CD4-positive, alpha-beta T cell (primary cell): Measurements from ENCODE around the gene HRH4. TPM values are rescaled to one million over a fixed set of nuclear protein-coding genes. Genes with fewer than 3 reads are reported as not detected.

Experiments
- ATAC-seq: fragments of 200-7000 bp; cut with Tn5 transposase; one replicate; pipeline ENCODE4 v1.10.0; 2022; ENCODE audit warnings: mild to moderate bottlenecking; ENCODE audit not compliant: poor library complexity
- CTCF ChIA-PET: fragments of 350-600 bp; sonication (Branson Sonifier 250); formaldehyde crosslinking; loops from one replicate; lab custom pipeline; 2021; ENCODE audit warnings: antibody characterized with exemption, inconsistent platforms; lab: Charles Lee
- POLR2A ChIA-PET: fragments of 350-600 bp; sonication (Branson Sonifier 250); formaldehyde crosslinking; loops from one replicate; lab custom pipeline; 2021; ENCODE audit warnings: antibody characterized with exemption, inconsistent platforms; lab: Charles Lee
- DNase-seq, 14 experiments: peaks; one replicate each; pipeline ENCODE4 v3.0.0-alpha.2; 2013 to 2020; ENCODE audit warnings: mixed read lengths in 2 of 14
- H3K27ac ChIP-seq, 2 donors: one replicate each; pipeline versions ENCODE4 v1.5.1 to v1.7.0; 2013; ENCODE audit warnings: low read length in 2 of 2, low read depth in 1 of 2, mild to moderate bottlenecking in 1 of 2
- H3K27me3 ChIP-seq, 2 experiments: 1 replicate in 1 of 2; 2 replicates in 1 of 2; pipeline versions ENCODE4 v1.6.1 to v1.7.0; 2013; ENCODE audit warnings: low read length in 2 of 2, control low read depth in 1 of 2, mild to moderate bottlenecking in 1 of 2, moderate library complexity in 1 of 2; ENCODE audit not compliant: insufficient read depth in 2 of 2, control insufficient read depth in 1 of 2
- H3K36me3 ChIP-seq: one replicate; pipeline ENCODE4 v1.6.1; 2013; ENCODE audit warnings: low read length, control low read depth; ENCODE audit not compliant: insufficient read depth
- H3K4me1 ChIP-seq: one replicate; pipeline ENCODE4 v1.6.1; 2013; ENCODE audit warnings: low read length, control low read depth; ENCODE audit not compliant: insufficient read depth
- H3K4me3 ChIP-seq: one replicate; pipeline ENCODE4 v1.5.1; 2013; ENCODE audit warnings: mild to moderate bottlenecking, low read length, moderate library complexity
- H3K9me3 ChIP-seq, 2 experiments: 1 replicate in 1 of 2; 2 replicates in 1 of 2; pipeline versions ENCODE4 v1.6.1 to v1.7.0; 2013; ENCODE audit warnings: low read length in 2 of 2, mild to moderate bottlenecking in 2 of 2, control low read depth in 1 of 2, moderate library complexity in 1 of 2; ENCODE audit not compliant: control insufficient read depth in 1 of 2, insufficient read depth in 1 of 2
- H3K27ac Mint-ChIP-seq: one replicate; pipeline ENCODE4 v1.8.0; 2020; ENCODE audit warnings: mixed read lengths
- H3K27me3 Mint-ChIP-seq: one replicate; pipeline ENCODE4 v1.8.0; 2021; ENCODE audit warnings: mixed read lengths
- H3K36me3 Mint-ChIP-seq: one replicate; pipeline ENCODE4 v1.8.0; 2021; ENCODE audit warnings: low read depth, mixed read lengths
- H3K4me1 Mint-ChIP-seq: one replicate; pipeline ENCODE4 v1.8.0; 2021; ENCODE audit warnings: low read depth, mixed read lengths
- H3K4me3 Mint-ChIP-seq: one replicate; pipeline ENCODE4 v1.8.0; 2020; ENCODE audit warnings: mild to moderate bottlenecking, mixed read lengths
- H3K9me3 Mint-ChIP-seq: one replicate; pipeline ENCODE4 v1.8.0; 2020; ENCODE audit warnings: mixed read lengths
- CTCF ChIP-seq: fragments of 200-600 bp; IDR thresholded peaks from one replicate; pipeline ENCODE4 v1.8.0; 2022; ENCODE audit warnings: antibody characterized with exemption, mild to moderate bottlenecking
- intact Hi-C, 2 experiments: fragments of 100-400 bp; cut with DNase I in 1 of 2; cut with micrococcal nuclease in 1 of 2; formaldehyde crosslinking; loops; one replicate each; pipeline versions ENCODE4 v1.15.1 to v1.9.0; 2023 to 2025; cut with DNase I, micrococcal nuclease
- total RNA-seq, 174 experiments: library from RNA in 2 of 174; stranded (reverse) in 2 of 174; gene quantifications; one replicate each; pipeline ENCODE4 v1.2.3 and lab custom pipeline; 2021 to 2026

HRH4 gene
- total RNA-seq, 2 experiments from 2014 or later, result 0.22 to 0.34 TPM

DNA sequence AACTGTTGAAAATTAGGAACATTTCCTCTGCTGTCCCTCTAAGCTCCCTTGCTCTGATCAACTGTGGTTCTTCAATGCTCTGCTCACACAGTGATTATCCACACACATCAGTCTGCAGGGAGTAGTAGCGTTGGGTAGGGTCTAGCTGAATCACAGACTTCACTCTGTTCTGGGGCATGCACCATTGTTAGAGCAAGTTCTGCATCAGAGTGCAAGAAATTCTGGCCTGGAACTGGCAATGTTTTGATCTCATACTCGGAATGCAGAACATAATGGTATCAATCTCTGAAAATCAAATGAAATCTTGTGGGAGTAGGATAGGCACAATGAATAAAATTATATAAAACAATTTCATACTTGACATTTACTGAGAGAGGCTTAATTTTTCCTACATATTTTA lies 55.3 kb downstream of the HRH4 start:
- no peak for TF ChIP-seq CTCF
- Histone ChIP-seq H3K4me3 (no peak overlapping the region), H3K36me3 (no peaks in the 10 kb centered on the region), H3K4me1 (no peaks in the 10 kb centered on the region), H3K27ac (no peak overlapping the region), H3K27me3 (no peaks in the 10 kb centered on the region), H3K9me3 (peaks cover 0 to 3% of the 10 kb centered on the region in 2 experiments)
- DNase-seq (no peak), ATAC-seq (no peak)
- intact Hi-C loops, result no loop called here
- H3K9me3 Mint-ChIP-seq, result no peaks in the 10 kb centered on the region
- H3K4me1 Mint-ChIP-seq, result no peaks in the 10 kb centered on the region
- CTCF ChIA-PET, result no interaction called here
- H3K4me3 Mint-ChIP-seq, result no peak overlapping the region
- no peak overlapping the region for H3K27ac Mint-ChIP-seq
- no peaks in the 10 kb centered on the region for H3K27me3 Mint-ChIP-seq
- H3K36me3 Mint-ChIP-seq, result no peaks in the 10 kb centered on the region
- POLR2A ChIA-PET, result no interaction called here

GRCh38 chr18:24516261-24516660 lies 55.8 kb downstream of the HRH4 start:
- TF ChIP-seq CTCF, result no peak
- ATAC-seq, result no peak
- H3K27me3 Mint-ChIP-seq, result no peaks in the 10 kb centered on the region
- H3K4me1 ChIP-seq, result no peaks in the 10 kb centered on the region
- peaks cover 0 to 3% of the 10 kb centered on the region in 2 experiments for H3K9me3 ChIP-seq
- H3K4me1 Mint-ChIP-seq, result no peaks in the 10 kb centered on the region
- no peak overlapping the region for H3K4me3 Mint-ChIP-seq
- H3K27ac Mint-ChIP-seq, result no peak overlapping the region
- no peaks in the 10 kb centered on the region for H3K36me3 ChIP-seq
- H3K9me3 Mint-ChIP-seq, result no peaks in the 10 kb centered on the region
- intact Hi-C loops, result no loop called here
- POLR2A ChIA-PET, result no interaction called here
- no peaks in the 10 kb centered on the region for H3K36me3 Mint-ChIP-seq
- no peak overlapping the region for H3K4me3 ChIP-seq
- no peaks in the 10 kb centered on the region for H3K27me3 ChIP-seq
- no peak overlapping the region for H3K27ac ChIP-seq
- DNase-seq, result no peak
- CTCF ChIA-PET, result no interaction called here

DNA sequence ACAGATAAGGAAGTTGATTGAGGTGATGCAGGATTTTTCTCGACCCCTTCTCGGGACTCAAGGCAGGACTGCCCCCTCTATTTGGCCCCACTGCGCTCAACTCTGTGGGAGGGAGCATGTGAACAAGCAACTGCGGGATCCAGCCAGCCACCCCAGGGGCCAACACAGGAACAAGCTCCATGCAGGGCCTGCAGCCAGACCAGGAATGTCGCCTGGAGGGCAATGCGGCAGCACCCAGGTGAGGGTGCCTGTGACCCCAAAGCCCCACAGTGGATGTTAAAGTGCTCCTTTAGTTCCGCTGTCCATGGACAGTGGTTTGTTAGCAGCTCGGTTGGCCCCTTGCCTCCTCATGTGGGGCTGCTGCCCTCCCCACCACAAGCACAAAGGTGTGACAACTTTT lies 57.1 kb downstream of the HRH4 start:
- Histone ChIP-seq H3K27ac (no peak overlapping the region), H3K4me1 (no peaks in the 10 kb centered on the region), H3K36me3 (no peaks in the 10 kb centered on the region), H3K27me3 (no peaks in the 10 kb centered on the region), H3K4me3 (no peak overlapping the region), H3K9me3 (peaks cover 0 to 3% of the 10 kb centered on the region in 2 experiments)
- Mint-ChIP-seq H3K27me3 (no peaks in the 10 kb centered on the region), H3K4me1 (no peaks in the 10 kb centered on the region), H3K27ac (no peak overlapping the region), H3K9me3 (no peaks in the 10 kb centered on the region), H3K36me3 (no peaks in the 10 kb centered on the region), H3K4me3 (no peak overlapping the region)
- intact Hi-C loops, result no loop called here
- no peak for ATAC-seq
- no peak for TF ChIP-seq CTCF
- no peak for DNase-seq
- POLR2A ChIA-PET, result no interaction called here
- CTCF ChIA-PET, result interaction anchor here (0.5 kb wide), 1 partner anchor 59 kb away, joined by 3 read pairs; no protein-coding TSS in a partner anchor
